HG02981 (cell line): ENCODE results near the gene KPTN.

Source experiments
- ATAC-seq: cut with Tn5 transposase; IDR thresholded peaks from one replicate; pipeline ENCODE4 v1.9.1; 2021; ENCODE audit warnings: mild to moderate bottlenecking, moderate library complexity; ENCODE audit not compliant: unreplicated experiment

Gene KPTN

GRCh38 chr19:47436712-47437401 is 47.2 kb downstream of the KPTN start:
- no peak for ATAC-seq

GRCh38 chr19:47435883-47436417 is 48.1 kb downstream of the KPTN start:
- no peak for ATAC-seq

- ATAC-seq: no peak
Observed at GRCh38 chr19:47435196-47435595, 48.8 kb downstream of the KPTN start.

- ATAC-seq: no peak
Observed at GRCh38 chr19:47434088-47434487, 49.9 kb downstream of the KPTN start.

GRCh38 chr19:47433121-47433520 is 50.9 kb downstream of the KPTN start:
- ATAC-seq: no peak

GRCh38 chr19:47432499-47432898 is 51.5 kb downstream of the KPTN start:
- ATAC-seq: no peak

GRCh38 chr19:47432091-47432490 is 51.9 kb downstream of the KPTN start:
- ATAC-seq: no peak

- no peak for ATAC-seq
Observed at GRCh38 chr19:47430041-47430802, 53.8 kb downstream of the KPTN start.

- no peak for ATAC-seq
Observed at GRCh38 chr19:47429140-47429793, 54.8 kb downstream of the KPTN start.

- peak; percentile 44 for ATAC-seq
Observed at GRCh38 chr19:47428177-47428894, 55.7 kb downstream of the KPTN start.

GRCh38 chr19:47427241-47428176 is 56.5 kb downstream of the KPTN start:
- ATAC-seq: no peak
